HepG2 (cell line): ENCODE measurements around the gene PPM1G. TPM values are rescaled to one million over a fixed set of nuclear protein-coding genes. Genes with fewer than 3 reads are reported as not detected.

ENCODE experiments used
- ATF5 ChIP-seq: sonication (generic); formaldehyde crosslinking; IDR thresholded peaks from 2 replicates; pipeline ENCODE4 v1.4.0; 2020; ENCODE audit warnings: mild to moderate bottlenecking, low read depth, missing genetic modification reagents
- CSRNP1 ChIP-seq: sonication (generic); formaldehyde crosslinking; IDR thresholded peaks from 2 replicates; pipeline ENCODE4 v1.8.1; 2023; ENCODE audit warnings: mild to moderate bottlenecking, missing genetic modification reagents
- ESRRA ChIP-seq: sonication (generic); formaldehyde crosslinking; IDR thresholded peaks from 2 replicates; pipeline ENCODE4 v1.5.1; 2020; ENCODE audit warnings: mild to moderate bottlenecking, low read depth, missing genetic modification reagents
- MAX ChIP-seq: IDR thresholded peaks from 2 replicates; pipeline ENCODE4 v1.6.1; 2012; ENCODE audit warnings: inconsistent platforms
- NFE2L1 ChIP-seq: sonication (generic); formaldehyde crosslinking; IDR thresholded peaks from 2 replicates; pipeline ENCODE4 v1.4.0; 2020; ENCODE audit warnings: missing genetic modification reagents, mild to moderate bottlenecking, borderline replicate concordance
- PRDM10 ChIP-seq: sonication (generic); formaldehyde crosslinking; IDR thresholded peaks from 2 replicates; pipeline ENCODE4 v1.4.0; 2020; ENCODE audit warnings: low read depth, missing genetic modification reagents
- PREB ChIP-seq: sonication (generic); formaldehyde crosslinking; IDR thresholded peaks from 2 replicates; pipeline ENCODE4 v1.4.0; 2020; ENCODE audit warnings: missing genetic modification reagents
- RFXAP ChIP-seq: sonication (generic); formaldehyde crosslinking; IDR thresholded peaks from 2 replicates; pipeline ENCODE4 v1.4.0; 2020; ENCODE audit warnings: missing genetic modification reagents, borderline replicate concordance
- SRY ChIP-seq: sonication (generic); formaldehyde crosslinking; IDR thresholded peaks from 2 replicates; pipeline ENCODE4 v1.8.0; 2022; ENCODE audit warnings: mild to moderate bottlenecking, missing genetic modification reagents
- SUZ12 ChIP-seq: fragments of 150-350 bp; IDR thresholded peaks from 2 replicates; pipeline ENCODE4 v1.6.1; 2014; ENCODE audit warnings: low read depth, low read length
- ZNF251 ChIP-seq: sonication (generic); formaldehyde crosslinking; IDR thresholded peaks from 2 replicates; pipeline ENCODE4 v1.9.0; 2021; ENCODE audit warnings: mild to moderate bottlenecking, missing genetic modification reagents
- ZNF441 ChIP-seq: sonication (generic); formaldehyde crosslinking; IDR thresholded peaks from 2 replicates; pipeline ENCODE4 v1.7.0; 2021; ENCODE audit warnings: missing genetic modification reagents, borderline replicate concordance
- ZNF552 ChIP-seq: sonication (generic); formaldehyde crosslinking; IDR thresholded peaks from 2 replicates; pipeline ENCODE4 v1.9.0; 2022; ENCODE audit warnings: missing genetic modification reagents, mild to moderate bottlenecking, borderline replicate concordance
- ZNF749 ChIP-seq: sonication (generic); formaldehyde crosslinking; IDR thresholded peaks from 2 replicates; pipeline ENCODE4 v1.8.0; 2022; ENCODE audit warnings: mild to moderate bottlenecking, missing genetic modification reagents, moderate library complexity, borderline replicate concordance
- polyA plus RNA-seq, 8 experiments: library from polyadenylated mRNA; depleted of rRNA in 3 of 8; stranded (reverse) in 7 of 8; unstranded in 1 of 8; fragments of >200 nt; fragmentation: Illumina TruSeq in 4 of 8; extraction: Trizol in 4 of 8; gene quantifications; 2 replicates each; pipeline versions ENCODE4 v1.2.1 to v1.2.3, GENCODE V29; 2011 to 2016; ENCODE audit warnings: low read depth in 4 of 8, missing spikeins in 1 of 8, mixed read lengths in 1 of 8; ENCODE audit not compliant: insufficient read depth in 1 of 8
- total RNA-seq, 5 experiments: library from RNA; depleted of rRNA; stranded (reverse); fragments of >200 nt; fragmentation: Illumina TruSeq; extraction: Trizol; gene quantifications; 2 replicates each; pipeline ENCODE4 v1.2.3, GENCODE V29; 2016; ENCODE audit warnings: low read depth in 1 of 5
- TF ChIP-seq, protein P1 (sequence below): sonication (generic); formaldehyde crosslinking; IDR thresholded peaks from 2 replicates; pipeline ENCODE4 v1.4.0; 2020; ENCODE audit warnings: missing genetic modification reagents, borderline replicate concordance
- TF ChIP-seq, protein P2 (sequence below): sonication (generic); formaldehyde crosslinking; IDR thresholded peaks from 2 replicates; pipeline ENCODE4 v1.8.0; 2022; ENCODE audit warnings: low read depth, missing genetic modification reagents

PPM1G gene
- total and polyA plus RNA-seq, 2 of the 13 experiments (the other 11 are each of a cell fraction or from before 2014, with no cell fraction given) = 58.2 to 213 TPM

DNA sequence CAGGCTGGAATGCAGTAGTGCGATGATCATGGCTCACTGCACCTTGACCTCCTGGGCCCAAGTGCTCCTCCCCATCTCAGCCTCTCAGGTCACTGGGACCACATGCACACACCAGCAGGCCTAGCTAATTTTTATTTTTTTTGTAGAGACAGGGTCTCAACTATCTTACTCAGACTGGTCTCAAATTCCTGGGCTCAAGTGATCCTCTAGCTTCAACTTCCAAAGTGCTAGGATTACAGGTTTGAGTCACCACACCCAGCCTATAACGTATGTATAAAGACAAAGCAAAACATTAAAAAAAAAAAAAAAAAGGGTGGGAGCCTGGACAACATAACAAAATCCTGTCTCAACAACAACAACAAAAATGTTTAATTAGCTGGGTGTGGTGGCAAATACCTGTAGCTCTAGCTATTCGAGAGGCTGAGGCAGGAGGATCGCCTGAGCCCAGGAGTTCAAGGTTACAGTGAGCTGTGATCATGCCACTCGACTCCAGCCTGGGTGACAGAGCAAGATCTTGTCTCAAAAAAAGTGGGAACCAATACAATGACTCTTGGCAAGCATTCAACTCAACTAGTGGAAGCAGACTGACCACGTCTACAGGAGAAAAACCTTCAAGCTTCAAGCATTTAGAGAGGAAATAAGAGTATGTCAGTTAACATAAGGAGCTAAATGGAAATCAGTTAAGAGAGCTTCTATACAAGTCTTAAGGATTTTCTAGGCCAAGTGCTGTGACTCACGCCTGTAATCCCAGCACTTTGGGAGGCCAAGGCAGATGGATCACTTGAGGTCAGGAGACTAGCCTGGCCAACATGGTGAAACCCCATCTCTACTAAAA is 55.4 kb downstream of the PPM1G start (continued):
- TF ChIP-seq NFE2L1 (CRISPR knock-in tag) = no peak
- TF ChIP-seq ESRRA (CRISPR knock-in tag) = no peak
- TF ChIP-seq ZNF749 (CRISPR knock-in tag) = no peak
- 0 out of 2 replicates have a peak, but pooled peaks have one; percentile 28 for TF ChIP-seq SRY (CRISPR knock-in tag)
- TF ChIP-seq ZNF552 = no peak
- TF ChIP-seq RFXAP = no peak
- TF ChIP-seq, protein P1, sequence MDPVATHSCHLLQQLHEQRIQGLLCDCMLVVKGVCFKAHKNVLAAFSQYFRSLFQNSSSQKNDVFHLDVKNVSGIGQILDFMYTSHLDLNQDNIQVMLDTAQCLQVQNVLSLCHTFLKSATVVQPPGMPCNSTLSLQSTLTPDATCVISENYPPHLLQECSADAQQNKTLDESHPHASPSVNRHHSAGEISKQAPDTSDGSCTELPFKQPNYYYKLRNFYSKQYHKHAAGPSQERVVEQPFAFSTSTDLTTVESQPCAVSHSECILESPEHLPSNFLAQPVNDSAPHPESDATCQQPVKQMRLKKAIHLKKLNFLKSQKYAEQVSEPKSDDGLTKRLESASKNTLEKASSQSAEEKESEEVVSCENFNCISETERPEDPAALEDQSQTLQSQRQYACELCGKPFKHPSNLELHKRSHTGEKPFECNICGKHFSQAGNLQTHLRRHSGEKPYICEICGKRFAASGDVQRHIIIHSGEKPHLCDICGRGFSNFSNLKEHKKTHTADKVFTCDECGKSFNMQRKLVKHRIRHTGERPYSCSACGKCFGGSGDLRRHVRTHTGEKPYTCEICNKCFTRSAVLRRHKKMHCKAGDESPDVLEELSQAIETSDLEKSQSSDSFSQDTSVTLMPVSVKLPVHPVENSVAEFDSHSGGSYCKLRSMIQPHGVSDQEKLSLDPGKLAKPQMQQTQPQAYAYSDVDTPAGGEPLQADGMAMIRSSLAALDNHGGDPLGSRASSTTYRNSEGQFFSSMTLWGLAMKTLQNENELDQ = no peak
- peak; percentile 84 for TF ChIP-seq MAX
- TF ChIP-seq PREB (CRISPR knock-in tag) = no peak
- TF ChIP-seq PRDM10 (CRISPR knock-in tag) = peak; percentile 59; the same call in 1 of the 2 replicates
- TF ChIP-seq ZNF251 (CRISPR knock-in tag) = no peak
- TF ChIP-seq ATF5 (CRISPR knock-in tag) = no peak
- TF ChIP-seq CSRNP1 (CRISPR knock-in tag) = no peak
- TF ChIP-seq, protein P2, sequence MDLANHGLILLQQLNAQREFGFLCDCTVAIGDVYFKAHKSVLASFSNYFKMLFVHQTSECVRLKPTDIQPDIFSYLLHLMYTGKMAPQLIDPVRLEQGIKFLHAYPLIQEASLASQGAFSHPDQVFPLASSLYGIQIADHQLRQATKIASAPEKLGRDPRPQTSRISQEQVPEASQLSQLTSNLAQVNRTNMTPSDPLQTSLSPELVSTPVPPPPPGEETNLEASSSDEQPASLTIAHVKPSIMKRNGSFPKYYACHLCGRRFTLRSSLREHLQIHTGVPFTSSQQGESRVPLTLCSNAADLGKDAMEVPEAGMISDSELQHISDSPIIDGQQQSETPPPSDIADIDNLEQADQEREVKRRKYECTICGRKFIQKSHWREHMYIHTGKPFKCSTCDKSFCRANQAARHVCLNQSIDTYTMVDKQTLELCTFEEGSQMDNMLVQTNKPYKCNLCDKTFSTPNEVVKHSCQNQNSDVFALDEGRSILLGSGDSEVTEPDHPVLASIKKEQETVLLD (CRISPR knock-in tag) = no peak
- TF ChIP-seq ZNF441 (CRISPR knock-in tag) = no peak
- TF ChIP-seq SUZ12 = no peak
